GM23248 (cell line): Measurements from ENCODE around the gene CEP131. TPM values are rescaled to one million over a fixed set of nuclear protein-coding genes. Genes with fewer than 3 reads are reported as not detected.
A peak's percentile ranks its signal among the peaks of the same experiment; 100 is the strongest.

Experiments
- DNase-seq: peaks from one replicate; pipeline ENCODE4 v3.0.0-alpha.2; 2015
- H2AFZ ChIP-seq: fragments of 200-600 bp; sonication (generic); 2 replicates; pipeline ENCODE4 v1.6.1; 2016; ENCODE audit warnings: antibody characterized with exemption
- H3F3A ChIP-seq: fragments of 200-600 bp; sonication (generic); 2 replicates; pipeline ENCODE4 v1.6.1; 2016; ENCODE audit warnings: mild to moderate bottlenecking, antibody characterized with exemption, mixed run types; ENCODE audit not compliant: insufficient read depth
- H3K27ac ChIP-seq: fragments of 200-600 bp; sonication (generic); 2 replicates; pipeline ENCODE4 v1.5.1; 2016; ENCODE audit warnings: mild to moderate bottlenecking
- H3K27me3 ChIP-seq: fragments of 200-600 bp; sonication (generic); replicated peaks from 2 replicates; pipeline ENCODE4 v1.6.1; 2016; ENCODE audit warnings: mild to moderate bottlenecking; ENCODE audit not compliant: insufficient read depth
- H3K36me3 ChIP-seq: fragments of 200-600 bp; sonication (generic); 2 replicates; pipeline ENCODE4 v1.6.1; 2016; ENCODE audit warnings: low read depth, mild to moderate bottlenecking
- H3K4me1 ChIP-seq: fragments of 200-600 bp; sonication (generic); 2 replicates; pipeline ENCODE4 v1.6.1; 2016; ENCODE audit warnings: mild to moderate bottlenecking; ENCODE audit not compliant: insufficient read depth
- H3K4me2 ChIP-seq: fragments of 200-600 bp; sonication (generic); one replicate; pipeline ENCODE4 v1.6.1; 2016; ENCODE audit warnings: mild to moderate bottlenecking; ENCODE audit not compliant: unreplicated experiment
- H3K4me3 ChIP-seq: fragments of 200-600 bp; sonication (generic); 2 replicates; pipeline ENCODE4 v1.5.1; 2016; ENCODE audit warnings: mild to moderate bottlenecking
- H3K79me2 ChIP-seq: fragments of 200-600 bp; sonication (generic); 2 replicates; pipeline ENCODE4 v1.6.1; 2016; ENCODE audit warnings: mild to moderate bottlenecking; ENCODE audit not compliant: insufficient read depth
- H3K9ac ChIP-seq: fragments of 200-600 bp; sonication (generic); 2 replicates; pipeline ENCODE4 v1.6.1; 2016; ENCODE audit warnings: mild to moderate bottlenecking
- H3K9me2 ChIP-seq: fragments of 200-600 bp; sonication (generic); 2 replicates; pipeline ENCODE4 v1.6.1; 2016; ENCODE audit warnings: mixed run types, mild to moderate bottlenecking, moderate library complexity; ENCODE audit not compliant: insufficient read depth
- H3K9me3 ChIP-seq: fragments of 200-600 bp; sonication (generic); one replicate; pipeline ENCODE4 v1.6.1; 2017; ENCODE audit warnings: low read depth
- H4K20me1 ChIP-seq: fragments of 200-600 bp; sonication (generic); 2 replicates; pipeline ENCODE4 v1.6.0; 2016; ENCODE audit not compliant: insufficient read depth
- EZH2 ChIP-seq: fragments of 200-600 bp; sonication (generic); IDR thresholded peaks from 2 replicates; pipeline ENCODE4 v1.6.1; 2018; ENCODE audit warnings: antibody characterized with exemption, mild to moderate bottlenecking; ENCODE audit not compliant: insufficient read depth, poor library complexity, severe bottlenecking
- EZH2phosphoT487 ChIP-seq: fragments of 200-600 bp; sonication (generic); IDR thresholded peaks from 2 replicates; pipeline ENCODE4 v1.6.1; 2018; ENCODE audit warnings: antibody characterized with exemption, moderate library complexity, mild to moderate bottlenecking, low read depth; ENCODE audit not compliant: insufficient read depth
- WGBS, 2 experiments: methylation state at CpG; one replicate each; pipeline ENCODE4 v1.1.6; 2015 to 2017; ENCODE audit warnings: low lambda C conversion rate in 2 of 2, low coverage in 1 of 2; ENCODE audit errors: missing lambda C conversion rate in 2 of 2; 5-methylcytosine and 5-hydroxymethylcytosine counted together
- in situ Hi-C: fragments of 300-500 bp; cut with MboI; formaldehyde crosslinking; loops from 2 replicates; pipeline ENCODE4 v1.15.0; 2020
- polyA plus RNA-seq: library from polyadenylated mRNA; unstranded; fragments of >200 nt; fragmentation: Nextera tagmentation; extraction: Ambion mirVana; gene quantifications from 2 replicates; pipeline ENCODE4 v1.2.1, GENCODE V29; 2016
- total RNA-seq: library from RNA; depleted of rRNA; stranded (reverse); fragments of >200 nt; shearing (Covaris generic); gene quantifications from 2 replicates; pipeline ENCODE4 v1.2.3, GENCODE V29; 2014

Gene CEP131
- total and polyA plus RNA-seq, 2 experiments from 2014 or later, result 5.6 to 8.0 TPM

DNA sequence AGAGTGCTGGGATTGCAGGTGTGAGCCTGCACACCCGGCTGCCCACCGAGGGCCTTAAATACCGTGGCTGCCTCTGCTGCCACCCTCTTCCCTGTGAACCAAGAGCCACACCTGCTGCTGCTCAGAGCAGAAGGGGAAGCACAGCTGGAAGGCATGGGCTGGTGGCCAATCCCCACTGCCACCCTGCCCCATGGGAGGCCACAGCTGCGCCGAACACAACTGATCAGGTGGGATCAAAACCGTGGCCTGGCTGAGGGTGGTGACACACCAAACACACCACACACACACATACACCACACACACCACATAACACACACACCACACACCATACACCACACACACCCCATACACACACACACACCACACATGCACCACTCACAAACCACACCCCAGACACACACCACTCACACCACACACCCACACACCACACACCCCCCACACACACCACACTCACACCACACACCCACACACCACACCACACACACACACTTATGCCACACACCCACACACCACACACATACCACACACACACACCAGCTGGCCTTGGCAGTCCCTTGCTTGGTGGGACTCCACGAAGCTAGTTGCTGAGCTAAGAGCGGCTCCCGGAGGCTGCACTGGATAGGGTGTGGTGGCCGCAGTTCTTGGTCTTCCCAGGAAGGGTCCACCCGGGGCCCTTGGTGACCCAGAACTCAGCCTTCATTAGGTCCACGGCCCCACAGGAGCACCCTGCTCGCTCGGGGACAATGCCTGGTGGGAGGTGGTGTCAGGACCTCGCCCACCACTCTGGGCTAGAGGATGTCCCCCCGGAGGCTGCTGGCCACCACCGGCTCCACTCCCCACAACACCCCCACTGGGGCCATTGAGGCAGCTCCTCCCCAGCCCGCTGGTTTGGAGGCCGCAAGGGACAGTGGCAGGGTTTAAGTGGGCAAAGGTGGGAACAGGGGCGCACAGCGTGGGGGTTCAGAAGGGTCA, 14.9 kb downstream of the CEP131 start:
- WGBS, 2 experiments, result 91% methylated on average over 20 to 21 of the region's 21 CpGs
- in situ Hi-C loops, result no loop called here
- DNase-seq, result peak; percentile 9

DNA sequence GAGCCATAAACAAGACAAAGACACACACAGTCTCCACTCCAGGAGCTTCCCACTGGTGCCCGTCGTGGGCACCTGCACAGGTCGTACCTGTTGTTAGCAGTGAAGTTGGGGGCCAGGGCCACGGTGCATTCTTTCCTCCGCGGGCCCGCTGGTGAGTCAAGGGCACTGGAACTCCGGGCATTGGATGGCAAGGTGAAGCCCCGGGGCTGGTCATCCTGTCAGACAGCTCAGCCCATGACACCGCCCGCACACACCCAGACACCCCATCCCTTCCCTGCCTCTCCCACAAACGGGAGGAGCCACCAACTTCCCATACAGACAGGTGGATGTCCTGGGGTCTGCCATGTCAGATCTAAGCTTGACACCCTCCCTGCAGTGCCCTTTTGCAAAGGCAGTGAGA, 16.1 kb downstream of the CEP131 start:
- no peak for DNase-seq
- in situ Hi-C loops, result no loop called here
- WGBS, 2 experiments, result 97 to 99% methylated on average over 12 of the region's 12 CpGs

More for the DNA sequence above, 14.9 kb downstream of the CEP131 start:
- Histone ChIP-seq H3K4me2 (no peak overlapping the region), H3F3A (no peaks in the 10 kb centered on the region), H4K20me1 (no peaks in the 10 kb centered on the region), H3K4me3 (no peak overlapping the region), H3K36me3 (no peaks in the 10 kb centered on the region), H3K9me3 (no peaks in the 10 kb centered on the region), H3K79me2 (no peaks in the 10 kb centered on the region), H3K27me3 (no peaks in the 10 kb centered on the region), H3K9me2 (no peaks in the 10 kb centered on the region), H3K27ac (no peak overlapping the region), H2AFZ (no peak overlapping the region), H3K4me1 (no peaks in the 10 kb centered on the region), H3K9ac (no peak overlapping the region)
- TF ChIP-seq EZH2, result no peak
- TF ChIP-seq EZH2phosphoT487, result no peak

DNA sequence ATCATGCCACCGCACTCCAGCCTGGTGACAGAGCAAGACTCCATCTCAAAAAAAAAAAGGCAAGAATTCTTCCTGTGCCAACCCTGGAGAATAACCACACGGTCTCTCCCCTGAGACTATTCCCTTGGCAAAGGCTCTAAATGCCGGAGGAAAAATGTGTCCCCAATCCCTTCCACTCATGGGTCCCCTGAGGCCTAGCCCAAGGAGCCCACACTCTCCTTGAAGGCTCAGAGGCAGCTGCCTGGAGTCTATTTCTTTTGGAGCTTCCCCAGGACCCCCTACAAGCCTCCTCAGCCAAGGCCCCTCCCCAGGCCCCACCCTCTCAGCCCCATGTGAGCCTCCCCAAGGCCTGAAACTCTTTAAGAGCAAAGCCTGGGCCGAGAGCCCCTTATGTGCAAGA, 16.6 kb downstream of the CEP131 start:
- H4K20me1 ChIP-seq, result no peaks in the 10 kb centered on the region
- DNase-seq, result no peak
- WGBS, 2 experiments, result 73 to 81% methylated on average over 4 of the region's 4 CpGs
- TF ChIP-seq EZH2, result no peak
- no peaks in the 10 kb centered on the region for H3K4me1 ChIP-seq
- no peaks in the 10 kb centered on the region for H3K9me3 ChIP-seq
- H2AFZ ChIP-seq, result no peak overlapping the region
- H3F3A ChIP-seq, result no peaks in the 10 kb centered on the region
- no peak overlapping the region for H3K4me3 ChIP-seq
- H3K27me3 ChIP-seq, result no peaks in the 10 kb centered on the region
- no peaks in the 10 kb centered on the region for H3K79me2 ChIP-seq
- H3K27ac ChIP-seq, result no peak overlapping the region
- no peaks in the 10 kb centered on the region for H3K36me3 ChIP-seq
- no peak overlapping the region for H3K4me2 ChIP-seq
- in situ Hi-C loops, result no loop called here
- H3K9ac ChIP-seq, result no peak overlapping the region
- no peaks in the 10 kb centered on the region for H3K9me2 ChIP-seq

More for the DNA sequence above, 16.1 kb downstream of the CEP131 start:
- H3K27ac ChIP-seq, result no peak overlapping the region
- no peak overlapping the region for H3K4me2 ChIP-seq
- TF ChIP-seq EZH2, result no peak
- TF ChIP-seq EZH2phosphoT487, result no peak
- H2AFZ ChIP-seq, result no peak overlapping the region
- H3K79me2 ChIP-seq, result no peaks in the 10 kb centered on the region
- H3F3A ChIP-seq, result no peaks in the 10 kb centered on the region
- no peaks in the 10 kb centered on the region for H3K9me2 ChIP-seq
- H3K27me3 ChIP-seq, result no peaks in the 10 kb centered on the region
- H3K36me3 ChIP-seq, result no peaks in the 10 kb centered on the region
- H3K4me1 ChIP-seq, result no peaks in the 10 kb centered on the region
- no peaks in the 10 kb centered on the region for H4K20me1 ChIP-seq
- H3K4me3 ChIP-seq, result no peak overlapping the region
- no peak overlapping the region for H3K9ac ChIP-seq
- no peaks in the 10 kb centered on the region for H3K9me3 ChIP-seq

DNA sequence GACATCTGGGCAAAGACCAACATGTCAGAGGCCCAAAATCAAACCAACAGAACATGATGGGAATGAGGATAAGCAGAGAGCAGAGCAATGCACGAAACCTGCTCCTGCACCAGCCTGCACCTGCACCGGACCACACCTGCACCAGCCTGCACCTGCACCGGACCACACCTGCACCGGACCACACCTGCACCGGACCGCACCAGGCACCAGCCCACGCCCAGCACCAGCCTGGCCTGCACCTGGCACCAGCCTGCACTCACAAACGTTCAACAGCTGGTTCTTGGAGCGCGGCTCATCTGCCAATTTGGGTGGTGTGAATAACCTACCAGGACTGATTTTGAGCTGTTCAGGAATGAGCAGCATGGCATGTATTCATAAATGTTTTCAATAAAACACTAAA, 18.2 kb downstream of the CEP131 start:
- Histone ChIP-seq H3K9me2 (no peaks in the 10 kb centered on the region), H3K9ac (no peak overlapping the region), H4K20me1 (no peaks in the 10 kb centered on the region), H3K4me3 (no peak overlapping the region), H3K79me2 (no peaks in the 10 kb centered on the region), H3K27me3 (no peaks in the 10 kb centered on the region), H3F3A (no peaks in the 10 kb centered on the region), H3K27ac (no peak overlapping the region), H3K4me1 (no peaks in the 10 kb centered on the region), H2AFZ (no peak overlapping the region), H3K36me3 (no peaks in the 10 kb centered on the region), H3K4me2 (no peak overlapping the region), H3K9me3 (no peaks in the 10 kb centered on the region)
- in situ Hi-C loops, result no loop called here
- DNase-seq, result no peak
- no peak for TF ChIP-seq EZH2phosphoT487
- no peak for TF ChIP-seq EZH2
- 88 to 92% methylated on average over 10 of the region's 10 CpGs for WGBS, 2 experiments
